ENCODE measurements around the gene ELL3.

DNA sequence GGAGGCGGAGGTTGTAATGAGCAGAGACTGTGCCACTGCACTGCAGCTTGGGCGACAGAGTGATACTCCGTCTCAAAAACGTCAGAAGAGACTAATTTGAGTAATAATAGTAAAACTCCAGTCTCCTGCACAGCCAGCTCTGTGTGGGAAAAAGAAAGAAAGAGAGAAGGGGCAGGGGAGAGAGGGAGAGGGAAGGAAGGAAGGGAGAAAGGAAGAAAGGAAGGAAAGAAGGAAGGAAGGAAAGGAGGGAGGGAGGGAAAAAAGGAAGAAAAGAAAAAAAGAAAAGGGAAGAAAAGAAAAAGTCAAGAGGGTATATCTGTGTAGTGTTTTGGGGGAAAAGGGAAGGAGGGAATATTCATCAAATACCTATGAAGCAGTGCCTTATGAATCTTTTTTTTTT, 53.6 kb downstream of the ELL3 start:
- TF ChIP-seq, protein P1, sequence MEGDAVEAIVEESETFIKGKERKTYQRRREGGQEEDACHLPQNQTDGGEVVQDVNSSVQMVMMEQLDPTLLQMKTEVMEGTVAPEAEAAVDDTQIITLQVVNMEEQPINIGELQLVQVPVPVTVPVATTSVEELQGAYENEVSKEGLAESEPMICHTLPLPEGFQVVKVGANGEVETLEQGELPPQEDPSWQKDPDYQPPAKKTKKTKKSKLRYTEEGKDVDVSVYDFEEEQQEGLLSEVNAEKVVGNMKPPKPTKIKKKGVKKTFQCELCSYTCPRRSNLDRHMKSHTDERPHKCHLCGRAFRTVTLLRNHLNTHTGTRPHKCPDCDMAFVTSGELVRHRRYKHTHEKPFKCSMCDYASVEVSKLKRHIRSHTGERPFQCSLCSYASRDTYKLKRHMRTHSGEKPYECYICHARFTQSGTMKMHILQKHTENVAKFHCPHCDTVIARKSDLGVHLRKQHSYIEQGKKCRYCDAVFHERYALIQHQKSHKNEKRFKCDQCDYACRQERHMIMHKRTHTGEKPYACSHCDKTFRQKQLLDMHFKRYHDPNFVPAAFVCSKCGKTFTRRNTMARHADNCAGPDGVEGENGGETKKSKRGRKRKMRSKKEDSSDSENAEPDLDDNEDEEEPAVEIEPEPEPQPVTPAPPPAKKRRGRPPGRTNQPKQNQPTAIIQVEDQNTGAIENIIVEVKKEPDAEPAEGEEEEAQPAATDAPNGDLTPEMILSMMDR (IDR thresholded peaks at IDR 0.05; ENCODE audit: low read length) = no peak
- TF ChIP-seq EZH2phosphoT487 (IDR thresholded peaks at IDR 0.05; ENCODE audit: low read length) (no peak), EZH2 (optimal IDR thresholded peaks at IDR 0.05; ENCODE audit: low read depth, low read length) (no peak)

All from MM.1S (cell line).